Measurements from ENCODE around the gene IAPP. TPM values are rescaled to one million over a fixed set of nuclear protein-coding genes. Genes with fewer than 3 reads are reported as not detected.
"Not testable (repeated sequence)": the region's sequence is repeated elsewhere in the genome, so short reads cannot be mapped to it uniquely, and the experiment has no call there.

Gene IAPP
- total RNA-seq, 1 experiment from 2014 or later, result not detected

DNA sequence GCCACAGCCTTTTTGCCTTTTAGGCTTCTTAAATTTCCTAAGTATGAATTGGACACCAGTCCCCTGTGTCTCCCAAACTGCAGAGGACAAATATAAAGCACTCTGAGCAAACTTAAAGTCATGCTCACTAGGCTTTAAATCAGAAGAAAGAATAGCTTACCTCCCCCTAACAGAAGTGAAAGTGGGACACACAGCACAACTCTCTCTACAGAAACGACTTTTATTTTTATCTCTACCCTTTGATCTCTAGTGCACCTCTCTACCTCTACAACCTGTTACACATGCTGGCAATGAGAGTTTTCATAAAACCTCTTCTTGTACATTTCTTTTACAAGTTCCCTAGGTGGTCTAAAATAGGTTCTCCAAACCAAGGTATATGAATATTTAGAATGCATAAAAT, 19.7 kb downstream of the IAPP start:
- TF ChIP-seq POLR2AphosphoS5 (IDR thresholded peaks at IDR 0.05; ENCODE audit: low read depth, low read length), result no peak
- TF ChIP-seq, protein P1, sequence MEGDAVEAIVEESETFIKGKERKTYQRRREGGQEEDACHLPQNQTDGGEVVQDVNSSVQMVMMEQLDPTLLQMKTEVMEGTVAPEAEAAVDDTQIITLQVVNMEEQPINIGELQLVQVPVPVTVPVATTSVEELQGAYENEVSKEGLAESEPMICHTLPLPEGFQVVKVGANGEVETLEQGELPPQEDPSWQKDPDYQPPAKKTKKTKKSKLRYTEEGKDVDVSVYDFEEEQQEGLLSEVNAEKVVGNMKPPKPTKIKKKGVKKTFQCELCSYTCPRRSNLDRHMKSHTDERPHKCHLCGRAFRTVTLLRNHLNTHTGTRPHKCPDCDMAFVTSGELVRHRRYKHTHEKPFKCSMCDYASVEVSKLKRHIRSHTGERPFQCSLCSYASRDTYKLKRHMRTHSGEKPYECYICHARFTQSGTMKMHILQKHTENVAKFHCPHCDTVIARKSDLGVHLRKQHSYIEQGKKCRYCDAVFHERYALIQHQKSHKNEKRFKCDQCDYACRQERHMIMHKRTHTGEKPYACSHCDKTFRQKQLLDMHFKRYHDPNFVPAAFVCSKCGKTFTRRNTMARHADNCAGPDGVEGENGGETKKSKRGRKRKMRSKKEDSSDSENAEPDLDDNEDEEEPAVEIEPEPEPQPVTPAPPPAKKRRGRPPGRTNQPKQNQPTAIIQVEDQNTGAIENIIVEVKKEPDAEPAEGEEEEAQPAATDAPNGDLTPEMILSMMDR (IDR thresholded peaks at IDR 0.05 in 2 of 3, conservative IDR thresholded peaks at IDR 0.05 in 1 of 3; ENCODE audit: borderline replicate concordance in 1 of 3, insufficient read depth in 1 of 3, low read depth in 2 of 3, low read length in 2 of 3), result no peak
- no peak for TF ChIP-seq CBX3 (IDR thresholded peaks at IDR 0.05; ENCODE audit: low read depth)
- no peak for TF ChIP-seq CEBPB (IDR thresholded peaks at IDR 0.05; ENCODE audit: low read depth)
- no peak for TF ChIP-seq SP1 (IDR thresholded peaks at IDR 0.05; ENCODE audit: low read depth)
- TF ChIP-seq ZNF274 (IDR thresholded peaks at IDR 0.05; ENCODE audit: low read depth, low read length), result no peak
- DNase-seq (ENCODE audit: low read depth, low spot score) (no peak), ATAC-seq (no peak)
- intact Hi-C loops (cut with micrococcal nuclease), result no loop called here
- Histone ChIP-seq H4K20me1 (ENCODE audit: insufficient read depth) (no peaks in the 10 kb centered on the region), H3K4me3 (replicated peaks in 1 of 2; ENCODE audit: low read depth in 1 of 2, low read length in 2 of 2) (no peak overlapping the region), H3K27ac (ENCODE audit: low read depth, low read length) (no peak overlapping the region), H3K79me2 (ENCODE audit: insufficient read depth, low read length) (no peaks in the 10 kb centered on the region), H3K27me3 (ENCODE audit: insufficient read depth, low read length) (no peaks in the 10 kb centered on the region), H3K9me2 (ENCODE audit: insufficient read depth) (no peaks in the 10 kb centered on the region), H3K9ac (ENCODE audit: low read length) (no peak overlapping the region), H2AFZ (ENCODE audit: low read depth, low read length, poor library complexity, severe bottlenecking) (no peak overlapping the region), H3K9me3 (ENCODE audit: control insufficient read depth in 1 of 2, insufficient read depth in 1 of 2, low read depth in 1 of 2, low read length in 2 of 2) (no peaks in the 10 kb centered on the region), H3K36me3 (ENCODE audit: control insufficient read depth in 1 of 2, insufficient read depth in 2 of 2, low read length in 2 of 2) (no peaks in the 10 kb centered on the region), H3K4me2 (ENCODE audit: low read length) (no peak overlapping the region), H3K4me1 (ENCODE audit: control insufficient read depth in 1 of 2, insufficient read depth in 2 of 2, low read length in 2 of 2) (no peaks in the 10 kb centered on the region)
- RAD21 ChIA-PET (ENCODE audit: low non-redundant PET in 1 of 2, low total read pairs in 2 of 2, uncharacterized antibody in 2 of 2, unreplicated experiment in 2 of 2), result no interaction called here
- no TSS peak for BruUV-seq (replicated peaks)
- CTCF ChIA-PET, result no interaction called here
- POLR2A ChIA-PET, result no interaction called here

DNA sequence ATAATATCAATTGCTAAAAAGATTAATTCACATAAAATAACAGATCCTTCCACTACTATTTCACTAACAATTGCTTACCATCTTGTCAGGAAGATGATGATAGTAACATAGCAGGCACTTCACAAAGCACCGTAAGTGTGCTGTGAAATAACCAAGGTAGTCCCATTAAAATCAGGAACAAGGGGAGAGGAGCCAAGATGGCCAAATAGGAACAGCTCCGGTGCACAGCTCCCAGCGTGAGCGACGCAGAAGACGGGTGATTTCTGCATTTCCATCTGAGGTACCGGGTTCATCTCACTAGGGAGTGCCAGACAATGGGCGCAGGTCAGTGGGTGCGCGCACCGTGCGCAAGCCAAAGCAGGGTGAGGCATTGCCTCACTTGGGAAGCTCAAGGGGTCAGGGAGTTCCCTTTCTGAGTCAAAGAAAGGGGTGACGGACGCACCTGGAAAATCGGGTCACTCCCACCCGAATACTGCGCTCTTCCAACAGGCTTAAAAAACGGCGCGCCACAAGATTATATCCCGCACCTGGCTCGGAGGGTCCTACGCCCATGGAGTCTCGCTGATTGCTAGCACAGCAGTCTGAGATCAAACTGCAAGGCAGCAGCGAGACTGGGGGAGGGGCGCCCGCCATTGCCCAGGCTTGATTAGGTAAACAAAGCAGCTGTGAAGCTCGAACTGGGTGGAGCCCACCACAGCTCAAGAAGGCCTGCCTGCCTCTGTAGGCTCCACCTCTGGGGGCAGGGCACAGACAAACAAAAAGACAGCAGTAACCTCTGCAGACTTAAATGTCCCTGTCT, 22.3 kb downstream of the IAPP start:
- H3K27ac ChIP-seq (ENCODE audit: low read depth, low read length); H3K9me3 ChIP-seq (ENCODE audit: control insufficient read depth in 1 of 2, insufficient read depth in 1 of 2, low read depth in 1 of 2, low read length in 2 of 2); H3K4me3 ChIP-seq (replicated peaks in 1 of 2; ENCODE audit: low read depth in 1 of 2, low read length in 2 of 2); H3K36me3 ChIP-seq (ENCODE audit: control insufficient read depth in 1 of 2, insufficient read depth in 2 of 2, low read length in 2 of 2); H3K4me2 ChIP-seq (ENCODE audit: low read length); H3K79me2 ChIP-seq (ENCODE audit: insufficient read depth, low read length); intact Hi-C loops (cut with micrococcal nuclease); H4K20me1 ChIP-seq (ENCODE audit: insufficient read depth); H3K9ac ChIP-seq (ENCODE audit: low read length); H3K27me3 ChIP-seq (ENCODE audit: insufficient read depth, low read length); RAD21 ChIA-PET (ENCODE audit: low non-redundant PET in 1 of 2, low total read pairs in 2 of 2, uncharacterized antibody in 2 of 2, unreplicated experiment in 2 of 2); BruUV-seq (replicated peaks); H2AFZ ChIP-seq (ENCODE audit: low read depth, low read length, poor library complexity, severe bottlenecking); ATAC-seq; POLR2A ChIA-PET; H3K9me2 ChIP-seq (ENCODE audit: insufficient read depth); CTCF ChIA-PET; DNase-seq (ENCODE audit: low read depth, low spot score); H3K4me1 ChIP-seq (ENCODE audit: control insufficient read depth in 1 of 2, insufficient read depth in 2 of 2, low read length in 2 of 2): not testable (repeated sequence)
